G401.6 (cell line): ENCODE data around the gene TBC1D2B.

Experiments
- FAIRE-seq: peaks from 2 replicates; lab custom pipeline; 2012; peaks lifted over from hg19 to GRCh38; lab: Jason Lieb, UNC

Gene TBC1D2B

GRCh38 chr15:78032671-78033070, 44.8 kb downstream of the TBC1D2B start:
- FAIRE-seq = no peak

- FAIRE-seq = no peak
Observed at GRCh38 chr15:78024883-78025282, 52.6 kb downstream of the TBC1D2B start.

- no peak for FAIRE-seq
Observed at GRCh38 chr15:78024519-78024870, 53.0 kb downstream of the TBC1D2B start.

DNA sequence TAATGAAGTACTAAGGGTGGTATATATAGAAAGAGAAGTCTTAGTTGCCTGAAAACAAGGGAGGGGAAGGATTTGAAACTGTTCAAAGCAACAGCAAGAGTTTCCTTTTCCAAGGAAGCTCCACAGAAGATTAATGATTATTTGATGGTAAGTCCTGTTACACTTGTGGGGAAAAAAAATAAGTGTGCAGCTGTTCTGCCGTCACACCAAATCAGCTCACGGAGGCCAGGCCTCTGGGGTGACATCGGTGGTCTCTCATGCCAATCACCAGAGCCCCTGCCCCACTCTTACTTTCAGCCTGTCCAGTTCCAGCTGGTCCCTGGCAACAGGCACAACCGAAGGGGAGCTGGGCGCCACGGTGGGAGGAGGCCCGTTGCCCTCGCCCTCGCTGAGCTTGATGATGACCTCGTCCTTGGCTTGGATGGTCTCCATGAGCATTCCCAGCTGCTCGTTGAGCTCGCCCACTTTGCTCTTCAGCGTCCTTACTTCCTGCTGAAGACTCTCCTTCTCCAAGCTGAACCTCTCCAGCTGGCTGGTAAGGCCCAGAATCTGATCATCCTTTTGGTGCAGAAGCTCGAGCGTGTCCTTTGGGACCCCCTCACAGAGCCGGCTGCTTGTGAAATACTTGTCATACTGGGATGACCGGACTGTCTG, 53.5 kb downstream of the TBC1D2B start:
- FAIRE-seq = no peak

- no peak for FAIRE-seq
Observed at GRCh38 chr15:78023081-78023665, 54.3 kb downstream of the TBC1D2B start.

- FAIRE-seq = no peak
Observed at GRCh38 chr15:78021761-78022160, 55.8 kb downstream of the TBC1D2B start.

DNA sequence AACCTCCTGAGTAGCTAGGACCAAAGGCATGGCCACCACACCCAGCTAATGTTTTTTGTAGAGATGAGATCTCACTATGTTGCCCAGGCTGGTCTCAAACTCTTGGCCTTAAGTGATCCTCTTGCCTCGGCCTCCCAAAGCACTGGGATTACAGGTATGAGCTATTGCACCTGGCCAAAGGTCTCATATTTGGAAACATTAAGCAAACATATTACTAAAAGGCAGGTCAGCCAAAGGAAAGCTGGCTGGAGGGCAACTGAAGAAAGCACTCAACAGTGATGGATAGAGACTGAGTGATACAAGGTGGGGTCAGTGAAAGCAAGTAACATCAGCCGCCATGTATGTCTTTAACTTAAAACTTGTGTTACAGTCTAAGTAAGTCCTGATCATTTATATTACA, 57.5 kb downstream of the TBC1D2B start:
- no peak for FAIRE-seq

DNA sequence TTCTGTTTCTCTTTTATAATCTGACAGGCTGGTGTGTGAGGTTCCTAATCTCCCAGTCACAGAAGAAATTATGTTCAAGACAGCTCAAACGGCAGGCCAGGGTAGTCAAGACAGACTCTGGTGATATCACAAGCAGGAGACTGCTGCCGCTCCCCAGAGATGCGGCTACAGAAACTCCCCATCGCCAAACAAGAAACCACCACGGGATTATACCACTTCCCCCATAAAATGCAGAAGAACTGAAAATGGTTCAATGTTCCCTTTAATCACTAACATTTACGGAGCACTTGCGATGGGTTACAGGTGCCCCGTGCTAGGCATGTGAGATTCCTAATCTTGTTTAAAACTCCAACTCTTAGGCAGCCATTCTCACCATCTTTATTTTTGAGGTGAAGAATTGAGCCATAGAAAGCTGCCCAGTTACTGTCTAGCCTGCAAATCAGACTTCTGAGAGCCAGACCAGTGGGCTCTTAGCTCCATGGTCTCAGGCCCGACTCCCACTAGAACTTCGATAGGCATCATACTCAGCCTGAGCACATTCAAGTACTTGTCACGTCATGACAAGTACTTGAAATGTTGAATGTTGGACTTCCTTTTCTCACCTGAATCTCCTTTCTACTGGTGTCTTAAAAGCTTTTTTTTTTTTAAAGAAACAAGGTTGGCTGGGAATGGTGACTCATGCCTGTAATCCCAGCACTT, 58.4 kb downstream of the TBC1D2B start:
- no peak for FAIRE-seq

DNA sequence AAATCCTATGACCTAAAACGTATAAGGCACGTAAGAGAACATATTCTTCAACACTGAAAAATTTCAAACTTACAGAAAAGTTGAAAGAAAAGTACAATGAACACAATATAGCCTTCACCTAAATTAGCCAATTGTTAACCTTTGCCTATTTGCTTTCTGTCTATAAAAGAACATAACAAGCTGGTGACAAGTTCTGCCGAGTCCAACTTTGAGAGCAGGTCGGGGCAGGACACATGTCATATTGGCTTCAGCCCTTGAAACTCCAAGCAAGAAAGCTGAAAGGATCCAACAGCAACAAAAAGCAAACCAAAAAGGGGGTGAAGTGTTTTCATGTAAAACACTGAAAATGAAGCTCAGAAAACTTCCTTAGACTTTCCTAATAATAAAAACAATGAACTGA, 59.1 kb downstream of the TBC1D2B start:
- FAIRE-seq = no peak

GRCh38 chr15:78016860-78017259, 60.7 kb downstream of the TBC1D2B start:
- no peak for FAIRE-seq

DNA sequence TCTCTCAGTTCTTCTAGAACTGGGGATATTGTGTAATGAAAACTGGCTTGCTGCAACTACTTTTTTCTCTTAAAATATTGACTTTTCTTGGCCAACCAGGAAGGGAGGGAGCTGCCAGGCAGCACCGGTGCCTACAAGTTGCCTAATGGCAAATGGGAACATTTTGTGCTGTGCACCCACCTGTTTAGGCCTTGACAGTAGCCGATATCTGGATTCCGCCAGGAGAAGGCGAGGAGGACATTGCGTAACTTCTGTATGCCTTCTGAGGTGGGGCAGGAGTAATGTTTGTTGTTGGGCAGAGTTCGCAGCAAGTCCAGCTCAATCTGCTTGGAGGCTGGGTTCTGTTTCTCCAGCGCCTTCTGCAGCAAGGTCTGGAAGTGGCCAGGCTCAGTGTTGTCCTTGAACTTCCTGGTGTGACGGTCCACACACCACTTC, 64.9 kb downstream of the TBC1D2B start:
- FAIRE-seq = no peak

DNA sequence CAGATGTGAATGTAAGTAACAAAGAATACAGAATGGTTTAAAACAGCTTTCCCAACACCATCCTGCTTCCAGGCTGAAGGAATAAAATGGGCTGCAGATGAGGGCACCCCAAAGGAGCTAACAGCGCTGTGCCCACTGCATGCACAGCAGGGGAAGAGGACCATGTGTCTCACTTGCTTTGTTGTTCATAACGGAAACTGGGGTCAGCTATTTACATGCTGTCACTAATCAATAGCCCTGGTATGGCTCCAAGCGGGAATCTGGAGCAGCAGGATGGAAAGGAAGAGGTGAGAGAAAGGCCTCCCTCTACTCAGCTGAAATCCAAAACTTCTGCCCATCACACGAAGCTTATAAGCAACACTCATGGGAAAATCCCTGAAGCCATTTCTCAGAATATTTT, 67.4 kb downstream of the TBC1D2B start:
- FAIRE-seq = no peak

DNA sequence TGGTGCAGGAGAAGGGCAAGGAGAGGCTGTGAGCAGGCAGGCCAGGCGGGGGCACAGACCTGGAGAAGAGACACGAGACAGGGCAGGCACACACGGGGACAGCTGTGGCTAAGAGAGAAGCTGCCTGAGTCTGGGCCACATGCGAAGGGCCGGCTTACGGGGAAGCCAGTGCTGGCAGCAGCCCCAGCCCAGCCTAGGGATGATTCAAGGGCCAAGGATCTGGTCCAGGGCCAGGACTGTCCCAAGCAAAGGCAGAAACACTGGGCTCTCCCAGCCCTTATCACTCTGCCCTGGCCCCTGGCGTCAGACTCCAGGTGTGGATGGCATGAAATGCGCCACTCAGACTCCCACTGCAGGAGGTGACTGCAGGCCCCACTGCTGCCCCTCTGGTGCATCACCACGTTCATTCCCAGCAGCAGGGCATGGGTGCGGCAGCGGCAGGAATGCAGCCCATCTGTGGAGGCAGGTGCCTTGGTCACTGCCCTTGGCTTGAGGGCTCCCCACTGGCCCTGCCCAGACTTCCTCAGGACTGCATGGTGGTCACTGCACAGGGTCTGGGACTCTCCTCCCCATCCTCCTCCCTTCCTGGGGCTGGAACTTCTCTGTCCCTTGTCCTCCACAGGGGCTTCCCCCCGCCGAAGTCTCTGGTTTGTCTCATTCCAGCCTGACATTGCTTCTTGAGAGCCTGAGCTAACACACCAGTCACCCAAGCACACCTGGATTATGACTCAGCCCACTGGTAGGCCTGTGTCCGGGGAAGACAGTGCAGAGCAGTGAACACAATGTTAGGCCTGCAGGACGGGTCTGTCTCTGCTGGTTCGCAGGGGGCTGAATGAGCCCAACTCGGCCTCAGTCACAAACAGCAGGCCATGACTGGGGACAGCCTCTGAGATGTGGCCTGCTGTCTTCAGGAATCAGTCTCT, 69.3 kb downstream of the TBC1D2B start:
- FAIRE-seq = no peak

- FAIRE-seq = no peak
Observed at GRCh38 chr15:78007211-78007931, 70.1 kb downstream of the TBC1D2B start.

DNA sequence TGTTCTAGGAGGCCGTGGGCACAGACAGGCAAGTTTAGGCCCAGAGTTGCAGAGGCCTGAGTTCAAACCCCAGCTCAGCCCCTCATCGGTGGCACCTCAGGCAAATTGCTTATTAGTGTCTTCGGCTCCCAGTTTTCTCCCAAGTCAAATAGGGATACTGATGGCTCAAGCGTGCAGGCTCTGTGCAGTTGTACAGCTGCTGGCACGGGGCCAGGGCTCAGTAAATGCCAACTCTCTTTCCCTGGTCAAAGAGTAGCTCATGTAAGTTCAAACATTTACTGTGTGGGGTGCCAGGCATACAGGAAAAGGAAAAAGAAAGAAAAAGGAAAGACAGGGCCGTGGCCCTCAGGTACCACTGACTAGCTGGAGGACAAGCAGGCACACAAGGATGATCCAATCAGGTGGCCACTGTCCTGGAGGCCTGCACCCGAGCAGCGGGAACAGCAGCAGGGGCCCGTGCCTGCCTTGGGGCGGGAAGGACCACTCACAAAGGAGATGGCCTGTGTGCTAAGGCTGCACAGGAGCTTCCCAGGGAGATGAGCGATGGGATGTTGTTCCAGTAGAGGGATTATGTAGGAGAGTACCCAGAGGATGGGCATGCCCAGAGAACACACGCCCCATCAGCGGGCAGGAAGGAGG, 70.8 kb downstream of the TBC1D2B start:
- FAIRE-seq = no peak

DNA sequence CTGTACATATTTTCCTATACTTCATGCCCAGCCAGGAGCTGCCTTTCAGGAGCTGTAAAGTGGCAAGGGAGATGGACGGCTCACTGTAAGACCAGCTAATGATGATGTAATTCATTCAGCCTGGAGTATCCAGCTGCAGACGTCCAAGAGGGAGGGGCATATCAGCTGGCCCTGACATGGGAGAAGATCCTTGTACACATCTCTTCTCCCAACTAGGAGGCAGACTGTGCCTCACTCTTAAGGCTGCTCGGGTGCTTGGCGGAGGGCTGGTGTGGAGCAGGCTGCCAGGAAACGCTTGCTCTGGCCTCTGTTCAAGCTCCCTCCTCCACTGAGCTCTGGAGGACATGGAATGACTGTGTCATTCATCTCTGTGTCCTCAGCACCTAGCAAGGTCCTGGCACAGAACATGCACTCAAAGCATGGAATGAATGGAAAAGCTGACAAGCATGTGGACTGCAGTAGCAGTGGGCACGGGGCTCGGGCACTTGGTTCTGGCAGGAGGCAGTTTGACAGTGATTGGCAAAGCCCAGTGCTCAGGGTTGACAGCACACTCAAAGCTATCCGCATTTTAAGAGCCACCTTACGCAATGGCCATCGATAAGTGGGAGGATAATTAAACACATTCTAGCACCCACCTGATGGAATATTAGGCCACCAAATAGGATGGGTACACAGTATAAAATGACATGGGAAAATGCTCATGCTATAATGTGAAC, 72.4 kb downstream of the TBC1D2B start:
- no peak for FAIRE-seq

- no peak for FAIRE-seq
Observed at GRCh38 chr15:78004222-78004727, 73.2 kb downstream of the TBC1D2B start.

DNA sequence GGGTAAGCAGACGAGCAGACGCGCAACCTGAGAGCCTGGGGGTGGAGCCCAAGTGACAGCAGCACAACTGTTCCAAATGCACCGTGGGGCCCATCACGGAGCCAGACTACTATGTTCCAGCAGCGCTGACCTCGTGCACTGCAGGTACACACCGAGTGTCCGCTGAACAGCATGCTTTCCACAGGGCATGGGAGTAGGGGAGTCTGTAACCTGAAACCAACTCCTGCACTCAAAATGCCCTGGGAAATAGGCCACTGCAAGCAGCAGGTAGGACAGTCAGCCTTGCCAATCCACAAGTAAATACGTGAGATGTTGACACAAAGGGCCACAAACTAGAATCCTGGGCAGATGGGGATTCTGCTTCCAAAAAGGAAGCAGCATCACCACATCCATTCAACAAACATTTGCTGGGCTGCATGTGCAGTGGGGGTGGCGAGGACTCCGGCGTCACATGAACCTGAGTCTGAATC, 73.9 kb downstream of the TBC1D2B start:
- FAIRE-seq = no peak

DNA sequence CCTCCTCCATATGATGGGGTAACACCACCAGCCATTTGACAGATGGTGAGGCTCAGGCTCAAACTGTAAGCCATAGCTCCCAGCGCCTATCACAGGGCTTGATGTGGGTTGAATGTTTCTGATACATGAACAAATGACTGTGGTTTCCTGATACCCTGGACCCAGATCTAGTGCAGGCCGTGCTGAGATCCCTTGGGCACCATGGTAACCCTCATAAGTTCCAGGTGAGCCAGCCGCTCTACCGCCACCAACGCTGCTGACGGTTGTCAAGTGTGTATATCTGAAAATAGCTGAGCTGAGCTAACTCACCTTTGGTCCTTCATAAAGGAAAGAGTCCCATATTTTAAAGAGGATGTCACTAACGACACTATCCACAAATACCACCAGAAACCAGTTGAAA, 74.5 kb downstream of the TBC1D2B start:
- no peak for FAIRE-seq

DNA sequence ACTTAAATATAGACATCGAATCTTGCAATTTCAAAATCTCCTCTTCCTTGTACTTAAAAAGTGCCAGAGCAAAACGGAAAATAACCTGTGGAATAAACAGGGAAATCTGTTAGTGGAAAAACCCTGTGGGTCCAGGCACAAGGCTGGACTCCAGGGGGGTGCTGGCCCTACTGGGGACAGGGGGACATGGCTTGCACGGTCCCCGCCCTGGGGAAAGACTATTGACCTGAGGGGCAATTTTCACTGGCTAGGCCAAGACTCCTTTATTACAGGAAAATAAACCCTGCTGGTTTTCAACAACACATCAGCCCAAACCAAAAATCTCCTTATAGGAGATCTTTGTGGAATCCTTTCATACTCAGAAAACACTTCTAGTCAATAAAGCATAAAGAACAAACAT, 75.9 kb downstream of the TBC1D2B start:
- FAIRE-seq = no peak

DNA sequence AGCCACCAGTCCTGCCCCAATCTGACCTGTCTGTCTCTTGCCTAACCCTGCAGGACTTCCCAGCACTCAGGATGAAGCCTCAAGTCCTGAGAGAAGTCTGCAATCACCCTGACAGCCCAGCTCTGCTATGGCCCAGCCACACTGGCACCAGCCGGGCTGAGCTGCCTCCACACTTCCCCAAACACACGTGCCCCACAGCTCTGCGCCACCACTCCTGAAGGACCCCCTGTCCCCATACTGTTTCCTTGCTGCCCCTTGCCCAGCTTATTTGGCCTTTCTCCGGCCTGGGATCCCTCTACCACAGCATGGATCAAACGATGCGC, 76.6 kb downstream of the TBC1D2B start:
- no peak for FAIRE-seq
